Measurements from ENCODE around the gene ASCL5. TPM values are rescaled to one million over a fixed set of nuclear protein-coding genes. Genes with fewer than 3 reads are reported as not detected.

The ASCL5 gene
- total and polyA plus RNA-seq, 9 of the 15 experiments (the other 6 are each of a cell fraction or from before 2014, with no cell fraction given) = 0.09 TPM; not detected in 8

GRCh38 chr1:201127755-201128455, 921 bp upstream of the ASCL5 start (continued):
- TF ChIP-seq THAP12 (CRISPR knock-in tag; IDR thresholded peaks at IDR 0.05) (no peak), SP1 (CRISPR knock-in tag; IDR thresholded peaks at IDR 0.05) (no peak), ARID4B (CRISPR knock-in tag; IDR thresholded peaks at IDR 0.05) (no peak)

All from K562 (cell line).